ENCODE measurements around the gene ARMC12.
A peak's percentile ranks its signal among the peaks of the same experiment; 100 is the strongest.

The ARMC12 gene

DNA sequence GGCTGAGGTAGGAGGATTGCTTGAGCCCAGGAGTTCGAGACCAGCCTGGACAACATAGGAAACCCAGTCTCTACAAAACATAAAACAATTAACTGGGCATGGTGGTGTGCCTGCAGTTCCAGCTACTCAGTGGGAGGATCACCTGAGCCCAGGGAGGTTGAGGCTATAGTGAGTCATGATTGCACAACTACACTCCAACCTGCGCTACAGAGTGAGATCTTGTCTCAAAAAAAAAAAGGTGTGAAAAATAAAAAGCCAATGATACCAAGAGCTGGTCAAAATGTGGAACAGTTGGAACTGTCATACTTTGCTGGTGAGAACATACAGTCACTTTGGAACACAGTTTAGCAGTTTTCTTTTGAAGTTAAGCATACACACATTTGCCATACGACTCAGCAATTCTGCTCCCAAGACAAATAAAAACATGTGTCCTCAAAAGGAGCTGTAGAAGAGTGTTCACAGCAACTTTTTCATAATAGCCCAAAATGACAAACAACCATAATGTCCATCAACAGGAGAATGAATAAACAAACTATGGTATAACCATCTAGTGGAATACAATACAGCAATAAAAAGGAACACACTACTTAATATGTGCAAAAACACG, 26.5 kb upstream of the ARMC12 start:
- peaks cover 2% of the 10 kb centered on the region for H3K36me3 Mint-ChIP-seq
- ATAC-seq (ENCODE audit: low read depth) (no peak), DNase-seq (ENCODE audit: low spot score in 2 of 2) (no peak)
- peaks cover 6% of the 10 kb centered on the region for H3K4me1 Mint-ChIP-seq
- H3K9me3 Mint-ChIP-seq, result peaks cover 5% of the 10 kb centered on the region
- H3K27ac Mint-ChIP-seq, result no peak overlapping the region
- no peak overlapping the region for H3K4me3 Mint-ChIP-seq
- no peaks in the 10 kb centered on the region for H3K27me3 Mint-ChIP-seq

DNA sequence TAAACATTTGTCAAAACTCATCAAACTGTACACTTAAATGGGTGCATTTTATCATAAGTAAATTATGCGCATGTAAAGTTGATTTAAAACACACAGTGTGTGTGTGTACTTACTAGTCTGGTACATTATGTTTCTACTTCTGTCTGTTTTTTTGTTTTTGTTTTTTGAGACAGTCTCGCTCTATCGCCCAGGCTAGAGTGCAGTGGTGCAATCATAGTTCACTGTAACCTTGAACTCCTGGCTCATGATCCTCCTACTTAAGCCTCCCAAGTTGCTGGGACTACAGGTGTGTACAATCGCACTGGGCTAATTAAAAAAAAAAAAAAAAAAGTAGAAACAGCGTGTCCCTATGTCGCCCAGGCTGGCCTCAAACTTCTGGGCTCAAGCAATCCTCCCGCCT, 25.1 kb upstream of the ARMC12 start:
- peaks cover 5% of the 10 kb centered on the region for H3K9me3 Mint-ChIP-seq
- DNase-seq (ENCODE audit: low spot score in 2 of 2) (no peak), ATAC-seq (ENCODE audit: low read depth) (no peak)
- H3K27ac Mint-ChIP-seq, result no peak overlapping the region
- H3K36me3 Mint-ChIP-seq, result peaks cover 2% of the 10 kb centered on the region
- H3K4me3 Mint-ChIP-seq, result no peak overlapping the region
- H3K27me3 Mint-ChIP-seq, result no peaks in the 10 kb centered on the region
- peaks cover 9% of the 10 kb centered on the region for H3K4me1 Mint-ChIP-seq

DNA sequence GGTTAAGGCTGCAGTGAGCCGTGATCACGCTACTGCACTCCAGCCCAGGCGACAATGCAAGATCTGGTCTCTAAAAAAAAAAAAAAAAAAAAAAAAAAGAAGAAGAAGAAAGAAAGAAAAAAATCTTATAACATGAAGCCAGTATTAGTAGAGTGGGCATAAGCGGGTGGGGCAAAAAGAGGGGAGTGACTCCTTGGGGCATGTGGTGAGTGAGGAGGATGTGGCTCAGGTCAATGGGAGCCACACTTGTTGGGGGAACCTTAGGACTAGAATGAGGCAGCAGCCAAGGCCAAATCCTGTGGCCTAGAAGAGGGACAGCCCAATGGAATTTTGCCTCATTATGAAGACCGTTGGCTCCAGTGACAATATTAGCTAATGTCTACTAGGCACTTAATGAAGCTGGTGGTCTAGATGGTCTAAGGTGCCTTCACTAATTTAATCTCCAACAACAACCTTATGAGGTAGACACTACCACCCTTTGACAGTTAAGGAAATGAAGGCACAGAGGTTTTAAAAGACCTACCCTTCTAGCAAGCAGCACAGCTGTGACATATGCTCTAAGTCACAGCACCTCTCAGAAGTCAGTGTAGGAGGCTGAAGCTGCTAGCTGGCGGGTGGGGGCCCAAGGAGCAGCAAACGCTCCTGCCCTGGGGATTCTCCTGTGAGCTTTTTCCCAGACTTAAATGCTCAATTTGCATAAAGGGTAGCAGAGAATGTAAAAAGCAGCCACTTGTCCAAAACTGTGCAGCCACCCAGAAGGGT, 23.6 kb upstream of the ARMC12 start:
- Mint-ChIP-seq H3K36me3 (peaks cover 2% of the 10 kb centered on the region), H3K9me3 (peaks cover 5% of the 10 kb centered on the region), H3K4me3 (no peak overlapping the region), H3K4me1 (peaks cover 14% of the 10 kb centered on the region), H3K27ac (no peak overlapping the region), H3K27me3 (no peaks in the 10 kb centered on the region)
- ATAC-seq (ENCODE audit: low read depth), result no peak
- DNase-seq (ENCODE audit: low spot score in 2 of 2), result no peak

DNA sequence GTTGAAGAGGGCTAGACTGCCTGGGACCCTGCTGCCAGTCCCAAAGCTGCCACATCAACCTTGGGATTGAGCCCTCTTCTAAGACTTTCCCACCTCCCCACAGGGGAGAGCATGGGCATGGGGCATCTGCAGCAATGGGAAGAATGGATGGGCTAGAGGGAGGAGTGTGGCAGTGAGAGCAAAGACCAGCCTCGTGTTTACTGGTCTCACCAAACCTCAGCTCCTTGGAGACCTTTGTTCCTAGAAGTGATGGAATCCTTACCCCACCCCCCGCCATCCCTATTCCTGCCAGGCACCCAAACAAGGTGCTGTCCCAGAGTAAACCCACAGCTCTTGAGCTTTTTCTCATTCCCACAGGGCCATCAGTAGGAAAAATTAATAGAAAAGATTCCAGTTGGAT, 20.0 kb upstream of the ARMC12 start:
- Mint-ChIP-seq H3K27ac (no peak overlapping the region), H3K27me3 (no peaks in the 10 kb centered on the region)
- no peak for ATAC-seq (ENCODE audit: low read depth)

DNA sequence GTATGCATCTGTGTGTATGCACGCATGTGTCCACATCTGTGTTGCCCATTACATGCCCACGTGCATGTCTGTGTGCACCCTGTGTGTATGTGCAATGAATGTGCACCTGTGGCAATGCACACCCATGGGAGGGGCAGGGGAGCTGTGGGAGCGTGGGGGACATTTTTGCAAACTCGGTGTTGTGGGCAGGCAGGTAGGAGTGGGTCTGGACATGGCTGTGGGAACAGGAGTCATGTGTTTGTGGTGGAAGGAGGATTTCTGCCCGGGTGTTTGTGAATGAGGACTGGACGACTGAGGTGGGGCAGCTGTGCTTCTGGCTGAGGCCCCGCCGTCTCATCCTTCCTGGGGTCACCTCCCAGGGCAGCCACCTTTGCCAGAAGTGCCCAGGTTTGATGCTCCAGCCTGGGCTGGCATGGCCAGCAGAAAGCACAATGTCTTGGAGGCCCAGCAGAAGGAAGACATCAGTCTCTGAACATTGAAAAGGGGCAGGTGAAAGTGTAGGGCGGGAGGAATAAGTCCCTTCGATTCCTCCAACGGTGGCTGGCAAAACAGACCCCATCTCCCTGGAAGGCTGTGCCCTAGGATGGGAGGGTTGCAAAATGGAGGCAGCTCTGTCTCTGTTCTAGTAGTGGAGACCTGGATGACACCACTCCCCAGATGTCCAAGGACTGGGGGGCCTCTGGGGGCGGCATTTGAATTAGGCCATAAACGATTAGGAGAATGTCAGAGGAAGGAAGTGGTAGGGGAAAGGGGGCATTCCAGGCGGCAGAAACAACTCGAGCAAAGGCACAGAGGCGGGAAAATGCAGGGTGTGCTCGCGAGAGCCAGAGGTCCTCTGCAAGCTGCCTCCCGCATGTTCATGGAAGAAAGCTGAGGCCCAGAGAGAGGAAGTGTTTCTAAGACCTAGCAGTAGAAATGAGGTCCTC, 19.1 kb upstream of the ARMC12 start:
- peaks cover 41% of the 10 kb centered on the region for H3K4me1 Mint-ChIP-seq
- no peaks in the 10 kb centered on the region for H3K36me3 Mint-ChIP-seq
- ATAC-seq (ENCODE audit: low read depth) (no peak), DNase-seq (ENCODE audit: low spot score in 2 of 2) (no peak)
- peak overlapping the region; percentile 86 for H3K27ac Mint-ChIP-seq
- no peaks in the 10 kb centered on the region for H3K27me3 Mint-ChIP-seq
- no peak overlapping the region for H3K4me3 Mint-ChIP-seq
- H3K9me3 Mint-ChIP-seq, result no peaks in the 10 kb centered on the region

More for the DNA sequence above, 20.0 kb upstream of the ARMC12 start:
- H3K36me3 Mint-ChIP-seq, result no peaks in the 10 kb centered on the region
- DNase-seq (ENCODE audit: low spot score in 2 of 2), result no peak
- peaks cover 39% of the 10 kb centered on the region for H3K4me1 Mint-ChIP-seq
- H3K9me3 Mint-ChIP-seq, result no peaks in the 10 kb centered on the region
- no peak overlapping the region for H3K4me3 Mint-ChIP-seq

DNA sequence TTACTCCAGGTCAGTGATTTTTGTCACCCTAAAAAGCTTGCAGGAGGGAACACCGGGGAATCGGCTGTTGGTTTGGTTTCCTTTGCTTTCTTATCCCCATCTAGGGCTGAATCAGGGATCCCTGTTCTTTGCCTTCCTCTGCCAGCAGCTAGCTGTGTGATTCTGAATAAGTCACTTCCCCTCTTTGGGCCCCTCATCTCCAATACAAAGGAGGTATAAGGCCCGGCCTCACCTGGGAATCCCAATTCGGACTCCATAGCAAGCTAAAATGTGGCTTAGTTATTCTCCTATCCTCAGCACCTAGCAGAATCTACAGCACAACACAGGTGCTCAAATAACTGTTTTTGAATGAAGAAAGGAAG, 18.5 kb upstream of the ARMC12 start:
- H3K27me3 Mint-ChIP-seq, result no peaks in the 10 kb centered on the region
- peaks cover 39% of the 10 kb centered on the region for H3K4me1 Mint-ChIP-seq
- H3K4me3 Mint-ChIP-seq, result no peak overlapping the region

GRCh38 chr6:35718911-35719381, 17.9 kb upstream of the ARMC12 start:
- ATAC-seq (ENCODE audit: low read depth) (no peak), DNase-seq (ENCODE audit: low spot score in 2 of 2) (no peak)
- Mint-ChIP-seq H3K4me3 (no peak overlapping the region), H3K4me1 (peaks cover 36% of the 10 kb centered on the region), H3K27ac (peak overlapping the region; percentile 86), H3K9me3 (no peaks in the 10 kb centered on the region), H3K36me3 (no peaks in the 10 kb centered on the region), H3K27me3 (no peaks in the 10 kb centered on the region)

More for the DNA sequence above, 18.5 kb upstream of the ARMC12 start:
- no peaks in the 10 kb centered on the region for H3K9me3 Mint-ChIP-seq
- DNase-seq (ENCODE audit: low spot score in 2 of 2) (no peak), ATAC-seq (ENCODE audit: low read depth) (no peak)
- H3K36me3 Mint-ChIP-seq, result no peaks in the 10 kb centered on the region
- peak overlapping the region; percentile 86 for H3K27ac Mint-ChIP-seq

GRCh38 chr6:35719404-35719829, 17.4 kb upstream of the ARMC12 start:
- H3K27ac Mint-ChIP-seq, result peak overlapping the region; percentile 86
- ATAC-seq (ENCODE audit: low read depth), result peak; percentile 27

GRCh38 chr6:35719830-35720733, 16.8 kb upstream of the ARMC12 start:
- Mint-ChIP-seq H3K4me3 (peak overlapping the region; percentile 70), H3K4me1 (peaks cover 36% of the 10 kb centered on the region), H3K27me3 (no peaks in the 10 kb centered on the region), H3K27ac (peak overlapping the region; percentile 86), H3K9me3 (no peaks in the 10 kb centered on the region), H3K36me3 (no peaks in the 10 kb centered on the region)
- ATAC-seq (ENCODE audit: low read depth) (peak; percentile 83), DNase-seq (ENCODE audit: low spot score in 2 of 2) (peak in 1 of 2 donors; percentile 43)

More at GRCh38 chr6:35719404-35719829, 17.4 kb upstream of the ARMC12 start:
- Mint-ChIP-seq H3K4me3 (peak overlapping the region; percentile 70), H3K27me3 (no peaks in the 10 kb centered on the region), H3K36me3 (no peaks in the 10 kb centered on the region), H3K4me1 (peaks cover 36% of the 10 kb centered on the region), H3K9me3 (no peaks in the 10 kb centered on the region)
- no peak for DNase-seq (ENCODE audit: low spot score in 2 of 2)

GRCh38 chr6:35722121-35722761, 14.6 kb upstream of the ARMC12 start:
- Mint-ChIP-seq H3K27ac (no peak overlapping the region), H3K36me3 (no peaks in the 10 kb centered on the region), H3K4me1 (peaks cover 42% of the 10 kb centered on the region), H3K27me3 (no peaks in the 10 kb centered on the region), H3K4me3 (no peak overlapping the region), H3K9me3 (no peaks in the 10 kb centered on the region)
- ATAC-seq (ENCODE audit: low read depth) (no peak), DNase-seq (ENCODE audit: low spot score in 2 of 2) (no peak)

DNA sequence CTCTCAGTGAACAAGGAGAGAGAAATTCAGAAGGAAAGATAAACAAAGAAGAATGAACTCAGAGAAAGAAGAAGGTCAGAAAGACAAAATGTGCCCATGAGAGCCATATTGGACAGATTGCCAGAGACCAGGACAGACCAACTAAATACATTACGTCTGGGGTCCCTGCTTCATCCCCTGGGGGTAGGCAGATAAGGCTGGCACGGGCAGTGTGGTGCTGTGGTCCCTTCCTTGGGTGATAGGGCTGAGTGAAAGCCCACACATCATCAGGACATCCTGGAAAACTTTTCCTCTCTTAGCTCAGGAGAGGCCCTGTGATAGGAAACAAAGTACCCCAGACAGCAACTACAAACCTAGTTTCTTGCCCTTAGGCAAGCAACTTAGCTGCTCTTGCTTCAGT, 13.2 kb upstream of the ARMC12 start:
- peaks cover 45% of the 10 kb centered on the region for H3K4me1 Mint-ChIP-seq
- no peak for DNase-seq (ENCODE audit: low spot score in 2 of 2)
- no peaks in the 10 kb centered on the region for H3K9me3 Mint-ChIP-seq
- H3K4me3 Mint-ChIP-seq, result no peak overlapping the region
- no peak for ATAC-seq (ENCODE audit: low read depth)
- no peak overlapping the region for H3K27ac Mint-ChIP-seq
- H3K36me3 Mint-ChIP-seq, result no peaks in the 10 kb centered on the region
- no peaks in the 10 kb centered on the region for H3K27me3 Mint-ChIP-seq

GRCh38 chr6:35724059-35724458, 12.8 kb upstream of the ARMC12 start:
- H3K4me1 Mint-ChIP-seq, result peaks cover 43% of the 10 kb centered on the region
- no peaks in the 10 kb centered on the region for H3K36me3 Mint-ChIP-seq
- DNase-seq (ENCODE audit: low spot score in 2 of 2) (no peak), ATAC-seq (ENCODE audit: low read depth) (no peak)
- H3K27me3 Mint-ChIP-seq, result no peaks in the 10 kb centered on the region
- no peak overlapping the region for H3K27ac Mint-ChIP-seq
- no peak overlapping the region for H3K4me3 Mint-ChIP-seq
- H3K9me3 Mint-ChIP-seq, result no peaks in the 10 kb centered on the region

DNA sequence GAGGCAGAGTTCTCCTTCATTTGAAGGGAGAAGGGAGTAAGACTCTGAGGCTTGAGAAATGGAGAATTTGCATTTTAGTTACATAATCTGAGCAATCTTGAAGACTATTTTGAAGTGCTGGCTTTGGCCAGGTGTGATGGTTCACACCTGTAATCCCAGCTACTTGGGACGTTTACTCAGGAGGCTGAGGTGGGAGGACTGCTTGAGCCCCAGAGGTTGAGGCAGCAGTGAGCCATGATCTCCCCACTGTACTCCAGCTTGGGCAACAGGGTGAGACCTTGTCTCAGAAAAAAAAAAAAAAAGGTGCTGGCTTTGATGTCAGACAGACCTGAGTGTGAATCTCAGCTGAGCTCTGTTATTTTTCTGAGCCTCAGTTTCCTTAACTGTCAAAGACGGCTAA, 12.4 kb upstream of the ARMC12 start:
- ATAC-seq (ENCODE audit: low read depth), result no peak
- Mint-ChIP-seq H3K36me3 (no peaks in the 10 kb centered on the region), H3K4me1 (peaks cover 43% of the 10 kb centered on the region), H3K27ac (no peak overlapping the region), H3K27me3 (no peaks in the 10 kb centered on the region), H3K4me3 (no peak overlapping the region), H3K9me3 (no peaks in the 10 kb centered on the region)
- no peak for DNase-seq (ENCODE audit: low spot score in 2 of 2)
